ENCODE results near the gene WRNIP1.

Gene WRNIP1

GRCh38 chr6:2765166-2765895 is at the start of gene WRNIP1:
Gene WRNIP1 (plus strand): TSS chr6:2765393. CDS start chr6:2765623, 230 bp downstream.
- peak; percentile 96 to 97 for DNase-seq (ENCODE audit: low read depth in 2 of 2)

- no peak for DNase-seq (ENCODE audit: low read depth in 2 of 2)
Measured at GRCh38 chr6:2715737-2716136, 49.5 kb upstream of the WRNIP1 start.

- DNase-seq (ENCODE audit: low read depth in 2 of 2), result no peak
Measured at GRCh38 chr6:2716936-2717700, 48.1 kb upstream of the WRNIP1 start.

- DNase-seq (ENCODE audit: low read depth in 2 of 2), result no peak
Measured at GRCh38 chr6:2718334-2719092, 46.7 kb upstream of the WRNIP1 start.

GRCh38 chr6:2719093-2719455 is 46.1 kb upstream of the WRNIP1 start:
- no peak for DNase-seq (ENCODE audit: low read depth in 2 of 2)

- no peak for DNase-seq (ENCODE audit: low read depth in 2 of 2)
Measured at GRCh38 chr6:2721219-2721618, 44.0 kb upstream of the WRNIP1 start.

GRCh38 chr6:2725364-2725988 is 39.7 kb upstream of the WRNIP1 start:
- DNase-seq (ENCODE audit: low read depth in 2 of 2), result no peak

- no peak for DNase-seq (ENCODE audit: low read depth in 2 of 2)
Measured at GRCh38 chr6:2725999-2726567, 39.1 kb upstream of the WRNIP1 start.

- no peak for DNase-seq (ENCODE audit: low read depth in 2 of 2)
Measured at GRCh38 chr6:2729921-2730320, 35.3 kb upstream of the WRNIP1 start.

GRCh38 chr6:2730353-2731107 is 34.7 kb upstream of the WRNIP1 start:
- no peak for DNase-seq (ENCODE audit: low read depth in 2 of 2)

- no peak for DNase-seq (ENCODE audit: low read depth in 2 of 2)
Measured at GRCh38 chr6:2731281-2731909, 33.8 kb upstream of the WRNIP1 start.

GRCh38 chr6:2732503-2733089 is 32.6 kb upstream of the WRNIP1 start:
- DNase-seq (ENCODE audit: low read depth in 2 of 2), result no peak

GRCh38 chr6:2733324-2733723 is 31.9 kb upstream of the WRNIP1 start:
- DNase-seq (ENCODE audit: low read depth in 2 of 2), result peak; percentile 5 to 6

GRCh38 chr6:2733736-2734480 is 31.3 kb upstream of the WRNIP1 start:
- no peak for DNase-seq (ENCODE audit: low read depth in 2 of 2)

- DNase-seq (ENCODE audit: low read depth in 2 of 2), result no peak
Measured at GRCh38 chr6:2734488-2735166, 30.6 kb upstream of the WRNIP1 start.

GRCh38 chr6:2737885-2738284 is 27.3 kb upstream of the WRNIP1 start:
- DNase-seq (ENCODE audit: low read depth in 2 of 2), result no peak

- DNase-seq (ENCODE audit: low read depth in 2 of 2), result peak in 1 of 2 donors; percentile 27
Measured at GRCh38 chr6:2738373-2738979, 26.7 kb upstream of the WRNIP1 start.

- no peak for DNase-seq (ENCODE audit: low read depth in 2 of 2)
Measured at GRCh38 chr6:2739335-2739734, 25.9 kb upstream of the WRNIP1 start.
